Measurements from ENCODE around the gene DDX17.

The DDX17 gene

DNA sequence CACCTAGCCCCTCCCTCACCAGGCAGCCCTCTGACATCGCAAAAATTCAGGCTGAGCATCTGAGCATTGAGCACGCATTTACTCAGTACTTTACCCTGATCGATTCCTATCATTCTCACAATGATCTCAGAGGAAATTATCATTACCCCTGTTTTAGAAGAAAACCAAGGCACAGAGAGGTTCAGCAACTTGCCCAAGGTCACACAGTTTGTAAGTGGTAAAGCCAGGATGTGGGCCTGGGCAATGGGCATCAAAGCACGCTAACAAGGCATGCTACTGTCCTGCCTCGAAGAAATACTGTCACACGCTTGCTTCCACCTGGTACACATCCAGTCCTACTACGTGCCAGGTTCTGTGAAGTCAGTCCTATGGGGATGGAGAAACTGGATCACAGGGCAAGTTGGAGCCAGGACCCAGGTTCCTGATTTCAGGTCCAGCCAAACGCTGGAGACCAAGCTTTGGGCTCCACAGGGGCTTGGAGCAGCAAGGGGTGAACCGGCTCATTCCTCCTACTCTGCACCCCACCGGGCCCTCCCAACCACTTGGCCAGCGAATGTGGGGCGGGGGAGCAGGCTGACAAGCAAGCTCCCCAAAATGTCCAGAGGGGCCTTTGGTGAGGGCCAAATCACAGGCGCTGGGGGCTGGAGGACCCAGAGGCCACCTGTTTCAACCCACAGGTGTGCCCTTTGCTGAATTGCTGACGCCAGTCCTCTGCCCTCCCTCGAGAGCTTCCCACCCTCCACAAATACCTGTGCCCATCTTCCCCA is 69.3 kb downstream of the DDX17 start:
- H3K36me3 Mint-ChIP-seq (ENCODE audit: low read depth), result no peaks in the 10 kb centered on the region
- peaks cover 2% of the 10 kb centered on the region for H3K27me3 Mint-ChIP-seq
- DNase-seq, result no peak
- H3K4me3 Mint-ChIP-seq, result no peak overlapping the region
- no peaks in the 10 kb centered on the region for H3K4me1 Mint-ChIP-seq
- no peak overlapping the region for H3K27ac Mint-ChIP-seq
- no peak for ATAC-seq
- H3K9me3 Mint-ChIP-seq, result no peaks in the 10 kb centered on the region

GRCh38 chr22:38435965-38436364 is 70.1 kb downstream of the DDX17 start:
- H3K27me3 Mint-ChIP-seq, result peaks cover 4% of the 10 kb centered on the region
- H3K36me3 Mint-ChIP-seq (ENCODE audit: low read depth), result no peaks in the 10 kb centered on the region
- no peak for ATAC-seq
- no peaks in the 10 kb centered on the region for H3K4me1 Mint-ChIP-seq
- H3K9me3 Mint-ChIP-seq, result no peaks in the 10 kb centered on the region
- no peak overlapping the region for H3K27ac Mint-ChIP-seq
- no peak overlapping the region for H3K4me3 Mint-ChIP-seq
- no peak for DNase-seq

DNA sequence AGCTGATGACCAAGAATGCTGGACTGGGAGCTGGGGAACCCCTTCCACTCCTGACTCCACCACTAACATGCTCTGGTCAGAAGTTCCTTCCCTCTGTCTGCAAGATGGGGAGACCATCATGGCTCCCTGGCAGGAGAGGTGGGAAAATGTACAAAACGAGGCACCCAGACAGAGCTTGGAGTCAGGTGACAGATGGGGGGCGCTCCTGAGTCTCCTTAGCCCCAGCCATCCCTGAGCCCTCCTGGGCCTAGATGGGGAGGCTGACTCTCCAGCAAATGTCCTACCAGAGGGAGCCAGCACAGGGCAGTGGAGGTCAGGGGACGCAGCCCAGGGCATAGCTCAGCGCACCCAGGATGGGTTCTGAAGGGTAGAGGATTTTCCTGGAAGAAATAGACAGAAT is 71.1 kb downstream of the DDX17 start:
- no peaks in the 10 kb centered on the region for H3K36me3 Mint-ChIP-seq (ENCODE audit: low read depth)
- no peak overlapping the region for H3K27ac Mint-ChIP-seq

GRCh38 chr22:38433871-38434270 is 72.2 kb downstream of the DDX17 start:
- no peaks in the 10 kb centered on the region for H3K9me3 Mint-ChIP-seq
- H3K4me1 Mint-ChIP-seq, result no peaks in the 10 kb centered on the region
- no peak overlapping the region for H3K4me3 Mint-ChIP-seq
- no peak for ATAC-seq
- no peaks in the 10 kb centered on the region for H3K36me3 Mint-ChIP-seq (ENCODE audit: low read depth)
- H3K27me3 Mint-ChIP-seq, result peaks cover 3% of the 10 kb centered on the region
- no peak overlapping the region for H3K27ac Mint-ChIP-seq
- DNase-seq, result no peak

More for the DNA sequence above, 71.1 kb downstream of the DDX17 start:
- peaks cover 3% of the 10 kb centered on the region for H3K27me3 Mint-ChIP-seq
- H3K9me3 Mint-ChIP-seq, result no peaks in the 10 kb centered on the region
- no peak overlapping the region for H3K4me3 Mint-ChIP-seq
- no peak for DNase-seq
- no peak for ATAC-seq
- H3K4me1 Mint-ChIP-seq, result no peaks in the 10 kb centered on the region
